ENCODE results near the gene GPER1. TPM values are rescaled to one million over a fixed set of nuclear protein-coding genes. Genes with fewer than 3 reads are reported as not detected.
"Not testable (repeated sequence)": the region's sequence is repeated elsewhere in the genome, so short reads cannot be mapped to it uniquely, and the experiment has no call there.

GPER1 gene
- total and polyA plus RNA-seq, 8 donors = 5.1 to 11.6 (median 6.2) TPM

DNA sequence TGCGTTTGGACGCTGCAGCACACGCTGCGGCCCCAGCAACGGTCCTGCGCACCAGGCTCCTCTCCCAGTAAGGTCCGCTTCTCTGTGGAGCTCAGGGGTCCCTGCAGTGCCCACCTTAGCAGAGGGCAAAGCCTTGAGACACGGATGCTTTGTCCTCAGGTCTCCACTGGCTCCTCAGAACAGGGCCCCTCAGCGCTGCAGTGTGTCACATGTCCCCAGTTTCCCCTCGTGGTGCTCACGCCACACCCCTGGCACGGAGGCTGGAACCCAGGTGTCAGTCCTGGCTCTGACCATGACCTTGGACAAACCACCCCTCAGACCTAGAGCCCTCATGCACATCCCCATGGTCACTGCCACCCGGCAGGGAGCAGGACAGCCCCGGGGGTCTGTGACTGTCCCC, 19.9 kb upstream of the GPER1 start:
- H3K27ac ChIP-seq = no peak overlapping the region
- TF ChIP-seq, protein P1, sequence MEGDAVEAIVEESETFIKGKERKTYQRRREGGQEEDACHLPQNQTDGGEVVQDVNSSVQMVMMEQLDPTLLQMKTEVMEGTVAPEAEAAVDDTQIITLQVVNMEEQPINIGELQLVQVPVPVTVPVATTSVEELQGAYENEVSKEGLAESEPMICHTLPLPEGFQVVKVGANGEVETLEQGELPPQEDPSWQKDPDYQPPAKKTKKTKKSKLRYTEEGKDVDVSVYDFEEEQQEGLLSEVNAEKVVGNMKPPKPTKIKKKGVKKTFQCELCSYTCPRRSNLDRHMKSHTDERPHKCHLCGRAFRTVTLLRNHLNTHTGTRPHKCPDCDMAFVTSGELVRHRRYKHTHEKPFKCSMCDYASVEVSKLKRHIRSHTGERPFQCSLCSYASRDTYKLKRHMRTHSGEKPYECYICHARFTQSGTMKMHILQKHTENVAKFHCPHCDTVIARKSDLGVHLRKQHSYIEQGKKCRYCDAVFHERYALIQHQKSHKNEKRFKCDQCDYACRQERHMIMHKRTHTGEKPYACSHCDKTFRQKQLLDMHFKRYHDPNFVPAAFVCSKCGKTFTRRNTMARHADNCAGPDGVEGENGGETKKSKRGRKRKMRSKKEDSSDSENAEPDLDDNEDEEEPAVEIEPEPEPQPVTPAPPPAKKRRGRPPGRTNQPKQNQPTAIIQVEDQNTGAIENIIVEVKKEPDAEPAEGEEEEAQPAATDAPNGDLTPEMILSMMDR (IDR thresholded peaks at IDR 0.05) = no peak
- peaks cover 8 to 12% of the 10 kb centered on the region in 2 donors for H3K4me1 ChIP-seq
- ATAC-seq = no peak
- H3K36me3 ChIP-seq = no peaks in the 10 kb centered on the region
- no peak for DNase-seq
- H3K4me3 ChIP-seq = no peak overlapping the region
- intact Hi-C loops (cut with DNase I) = no loop called here
- H3K27me3 ChIP-seq = peaks cover 0 to 13% of the 10 kb centered on the region in 2 donors
- H3K9me3 ChIP-seq = no peaks in the 10 kb centered on the region

DNA sequence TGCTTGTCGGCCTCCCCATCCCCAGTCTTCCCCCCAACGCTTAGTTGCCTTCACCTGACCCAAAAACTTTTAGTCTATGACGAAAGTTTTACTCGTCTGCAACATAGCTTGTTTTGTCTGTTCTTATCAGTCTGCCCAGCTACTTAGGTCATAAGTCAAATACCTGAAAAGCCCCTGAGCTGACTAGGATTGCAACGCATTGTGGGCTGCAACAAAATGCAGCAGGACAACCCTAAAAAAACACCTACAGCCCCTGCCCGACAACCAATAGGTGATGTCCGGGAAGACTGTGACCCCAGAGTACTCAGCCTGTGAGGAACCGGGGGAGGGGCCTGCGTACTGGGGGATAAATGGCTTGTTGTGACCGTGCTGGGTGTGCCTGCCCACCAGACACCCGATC, 19.3 kb upstream of the GPER1 start:
- intact Hi-C loops (cut with DNase I) = no loop called here
- TF ChIP-seq, protein P1 (IDR thresholded peaks at IDR 0.05) = no peak
- H3K36me3 ChIP-seq = no peaks in the 10 kb centered on the region
- no peak overlapping the region for H3K4me3 ChIP-seq
- no peak overlapping the region for H3K27ac ChIP-seq
- peaks cover 0 to 13% of the 10 kb centered on the region in 2 donors for H3K27me3 ChIP-seq
- peaks cover 8 to 12% of the 10 kb centered on the region in 2 donors for H3K4me1 ChIP-seq
- no peak for ATAC-seq
- H3K9me3 ChIP-seq = no peaks in the 10 kb centered on the region
- no peak for DNase-seq

DNA sequence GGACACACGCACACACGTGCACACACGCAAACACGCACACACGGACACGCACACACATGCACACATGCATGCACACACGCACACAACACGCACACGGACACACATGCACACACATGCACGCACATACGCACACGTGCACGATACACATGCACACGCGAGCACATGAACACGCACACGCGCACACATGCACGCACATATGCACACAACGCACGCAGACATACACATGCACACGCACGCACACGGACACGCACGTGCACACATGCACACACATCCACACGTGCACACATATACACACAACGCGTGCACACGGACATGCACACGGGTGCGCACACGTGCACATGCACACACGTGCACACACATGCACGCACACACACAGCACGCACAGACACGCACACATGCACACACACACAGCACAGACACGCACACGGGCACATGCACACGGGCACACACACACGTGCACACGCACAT, 17.3 kb upstream of the GPER1 start:
- ATAC-seq = no peak
- peaks cover 0 to 2% of the 10 kb centered on the region in 2 donors for H3K27me3 ChIP-seq
- DNase-seq = no peak
- intact Hi-C loops (cut with DNase I) = no loop called here
- H3K27ac ChIP-seq = no peak overlapping the region
- H3K9me3 ChIP-seq = no peaks in the 10 kb centered on the region
- no peaks in the 10 kb centered on the region for H3K36me3 ChIP-seq
- TF ChIP-seq, protein P1 (IDR thresholded peaks at IDR 0.05) = no peak
- H3K4me1 ChIP-seq = peaks cover under 1 to 6% of the 10 kb centered on the region in 2 donors
- H3K4me3 ChIP-seq = no peak overlapping the region

DNA sequence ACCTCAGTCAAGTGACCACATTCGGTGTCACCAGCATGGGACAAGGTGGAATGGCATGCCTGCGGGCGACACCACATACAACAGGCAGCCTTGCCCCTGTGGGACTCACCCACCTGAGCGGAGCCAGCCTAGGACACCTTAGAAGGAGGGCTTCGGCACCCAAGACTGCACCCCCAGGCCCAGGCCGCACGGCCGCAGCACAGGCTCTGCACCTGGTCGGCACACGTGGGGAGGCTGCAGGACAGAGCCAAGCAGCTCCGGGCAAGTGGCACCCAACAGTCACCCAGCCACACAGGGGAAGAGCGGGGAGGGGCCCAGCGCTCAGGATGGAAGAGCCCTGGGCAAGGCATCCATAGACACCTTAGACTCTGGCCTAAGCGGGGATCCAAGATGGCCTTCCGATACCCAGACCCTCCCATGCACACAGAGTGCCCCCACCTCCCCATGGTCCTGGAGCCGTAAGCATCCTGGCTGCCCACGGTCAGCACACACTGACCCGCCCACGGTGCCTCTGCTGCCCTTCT, 16.1 kb upstream of the GPER1 start:
- DNase-seq (no peak), ATAC-seq (no peak)
- H3K36me3 ChIP-seq = no peaks in the 10 kb centered on the region
- no peaks in the 10 kb centered on the region for H3K9me3 ChIP-seq
- H3K27ac ChIP-seq = no peak overlapping the region
- no peak overlapping the region for H3K4me3 ChIP-seq
- no peaks in the 10 kb centered on the region for H3K27me3 ChIP-seq
- intact Hi-C loops (cut with DNase I) = no loop called here
- TF ChIP-seq, protein P1 (IDR thresholded peaks at IDR 0.05) = no peak
- H3K4me1 ChIP-seq = no peaks in the 10 kb centered on the region

DNA sequence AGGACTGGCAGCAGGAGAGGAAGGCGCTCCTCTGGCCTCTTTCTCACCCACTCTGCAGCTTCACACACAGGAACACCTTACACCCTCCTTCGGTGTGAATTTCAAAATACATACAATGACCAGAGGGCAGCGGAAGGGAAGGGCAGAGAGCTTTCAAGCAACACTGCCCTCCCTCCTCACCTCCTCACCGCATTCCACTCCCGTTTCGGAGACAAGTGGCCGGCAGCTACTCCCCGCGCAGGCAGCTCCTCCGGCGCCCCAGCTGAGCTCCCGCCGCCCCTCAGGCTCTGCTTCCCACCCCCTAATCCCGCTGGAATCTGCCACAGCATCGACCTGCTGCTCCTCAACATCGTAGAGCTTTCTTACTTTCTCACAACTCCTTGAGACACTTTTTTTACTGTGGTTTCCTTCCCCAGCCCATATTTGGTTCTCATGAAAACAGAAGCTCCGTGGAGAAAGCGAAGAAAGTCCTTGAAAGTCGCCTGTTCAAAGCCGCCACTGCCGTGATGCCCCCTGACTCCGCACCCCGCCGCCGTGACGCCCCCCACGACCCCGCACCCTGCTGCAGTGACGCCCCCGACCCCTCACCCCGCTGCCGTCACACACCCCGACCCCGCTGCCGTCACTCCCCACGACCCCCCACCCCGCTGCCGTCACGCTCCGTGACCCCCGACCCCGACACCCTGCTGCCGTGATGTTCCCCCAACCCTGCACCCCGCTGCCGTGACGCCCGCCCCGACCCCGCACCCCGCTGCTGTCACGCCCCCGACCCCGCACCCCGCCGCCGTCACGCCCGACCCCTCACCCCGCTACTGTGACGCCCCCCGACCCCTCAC, 14.6 kb upstream of the GPER1 start:
- H3K27ac ChIP-seq = no peak overlapping the region
- ATAC-seq (peak; percentile 80), DNase-seq (no peak)
- H3K4me1 ChIP-seq = peaks cover 0 to 2% of the 10 kb centered on the region in 2 donors
- no peaks in the 10 kb centered on the region for H3K9me3 ChIP-seq
- intact Hi-C loops (cut with DNase I) = no loop called here
- TF ChIP-seq, protein P1 (IDR thresholded peaks at IDR 0.05) = no peak
- no peaks in the 10 kb centered on the region for H3K36me3 ChIP-seq
- no peak overlapping the region for H3K4me3 ChIP-seq
- H3K27me3 ChIP-seq = no peaks in the 10 kb centered on the region

DNA sequence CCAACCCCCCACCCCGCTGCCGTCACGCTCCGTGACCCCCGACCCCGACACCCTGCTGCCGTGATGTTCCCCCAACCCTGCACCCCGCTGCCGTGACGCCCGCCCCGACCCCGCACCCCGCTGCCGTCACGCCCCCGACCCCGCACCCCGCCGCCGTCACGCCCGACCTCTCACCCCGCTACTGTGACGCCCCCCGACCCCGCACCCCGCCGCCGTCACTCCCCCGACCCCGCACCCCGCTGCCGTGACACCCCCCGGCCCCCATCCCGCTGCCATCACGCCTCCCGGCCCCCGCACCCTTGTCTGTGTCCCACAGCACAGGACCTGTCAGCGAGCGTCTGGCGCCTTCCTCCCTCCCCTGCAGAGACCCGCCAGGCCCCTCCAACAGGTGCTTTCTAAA, 13.9 kb upstream of the GPER1 start:
- DNase-seq; H3K9me3 ChIP-seq; intact Hi-C loops (cut with DNase I); H3K4me1 ChIP-seq; H3K4me3 ChIP-seq; H3K27ac ChIP-seq; ATAC-seq; H3K36me3 ChIP-seq; H3K27me3 ChIP-seq: not testable (repeated sequence)

Data from left lung (tissue), 10 donors.